Naive B cell (primary cell): ENCODE data around the gene GNAI2. TPM values are rescaled to one million over a fixed set of nuclear protein-coding genes. Genes with fewer than 3 reads are reported as not detected.
A peak's percentile ranks its signal among the peaks of the same experiment; 100 is the strongest.
"Not testable (repeated sequence)": the region's sequence is repeated elsewhere in the genome, so short reads cannot be mapped to it uniquely, and the experiment has no call there.

Experiments used
- ATAC-seq, 2 donors: fragments of 150-1000 bp; cut with Tn5 transposase; 2 replicates each; pipeline ENCODE4 v1.10.0; 2021; ENCODE audit warnings: low read depth in 2 of 2, mild to moderate bottlenecking in 2 of 2, moderate library complexity in 2 of 2
- DNase-seq: peaks from one replicate; pipeline ENCODE4 v3.0.0; 2022
- H3K27ac Mint-ChIP-seq, 6 donors: one replicate each; pipeline ENCODE4 v1.8.0; 2020 to 2022; ENCODE audit warnings: mild to moderate bottlenecking in 6 of 6, mixed read lengths in 6 of 6, moderate library complexity in 5 of 6, inconsistent platforms in 2 of 6
- H3K27me3 Mint-ChIP-seq, 3 donors: one replicate each; pipeline ENCODE4 v1.8.0; 2021 to 2022; ENCODE audit warnings: mixed read lengths in 3 of 3, mild to moderate bottlenecking in 1 of 3
- H3K36me3 Mint-ChIP-seq, 2 donors: one replicate each; pipeline ENCODE4 v1.8.0; 2020 to 2022; ENCODE audit warnings: mixed read lengths in 2 of 2, inconsistent platforms in 1 of 2, mild to moderate bottlenecking in 1 of 2
- H3K4me1 Mint-ChIP-seq, 3 donors: one replicate each; pipeline ENCODE4 v1.8.0; 2020 to 2022; ENCODE audit warnings: mixed read lengths in 3 of 3, inconsistent platforms in 1 of 3, mild to moderate bottlenecking in 1 of 3, moderate library complexity in 1 of 3
- H3K4me3 Mint-ChIP-seq, 8 donors: one replicate each; pipeline ENCODE4 v1.8.0; 2020 to 2022; ENCODE audit warnings: mild to moderate bottlenecking in 8 of 8, mixed read lengths in 8 of 8, moderate library complexity in 8 of 8, inconsistent platforms in 2 of 8
- H3K9me3 Mint-ChIP-seq, 7 donors: one replicate each; pipeline ENCODE4 v1.8.0; 2020 to 2022; ENCODE audit warnings: mixed read lengths in 7 of 7, mild to moderate bottlenecking in 5 of 7, inconsistent platforms in 2 of 7, moderate library complexity in 1 of 7
- polyA plus RNA-seq, 6 donors: library from polyadenylated mRNA; unstranded; fragments of 300-500 nt; fragmentation: Illumina TruSeq; gene quantifications; one replicate each; pipeline ENCODE4 v1.2.3, GENCODE V29; 2021; ENCODE audit warnings: low read depth in 6 of 6

The GNAI2 gene
- polyA plus RNA-seq, 6 donors from 2014 or later, result 472 to 669 (median 550) TPM

GRCh38 chr3:50222169-50222528 lies 13.9 kb upstream of the GNAI2 start:
- H3K4me1 Mint-ChIP-seq, result peaks cover 12 to 14% (median 13%) of the 10 kb centered on the region in 3 donors
- no peak for ATAC-seq

GRCh38 chr3:50224639-50225038 lies 11.4 kb upstream of the GNAI2 start:
- Mint-ChIP-seq H3K36me3 (no peaks in the 10 kb centered on the region), H3K9me3 (no peaks in the 10 kb centered on the region), H3K27ac (peak overlapping the region in 1 of 6 donors; percentile 61), H3K4me1 (peaks cover 31 to 38% (median 33%) of the 10 kb centered on the region in 3 donors), H3K4me3 (peak overlapping the region in 6 of 8 donors; percentile 30 to 99 (median 70)), H3K27me3 (peaks cover 3 to 18% (median 18%) of the 10 kb centered on the region in 3 donors)
- no peak for ATAC-seq
- DNase-seq, result no peak

More at GRCh38 chr3:50222169-50222528, 13.9 kb upstream of the GNAI2 start:
- H3K27me3 Mint-ChIP-seq, result peaks cover 3 to 24% (median 18%) of the 10 kb centered on the region in 3 donors
- H3K4me3 Mint-ChIP-seq, result no peak overlapping the region
- no peak for DNase-seq
- no peaks in the 10 kb centered on the region for H3K36me3 Mint-ChIP-seq
- H3K27ac Mint-ChIP-seq, result no peak overlapping the region
- no peaks in the 10 kb centered on the region for H3K9me3 Mint-ChIP-seq

GRCh38 chr3:50226888-50227389 lies 9.1 kb upstream of the GNAI2 start:
- H3K27me3 Mint-ChIP-seq, result peaks cover 3 to 18% (median 18%) of the 10 kb centered on the region in 3 donors
- H3K4me3 Mint-ChIP-seq, result peak overlapping the region; percentile 84 to 99 (median 96)

DNA sequence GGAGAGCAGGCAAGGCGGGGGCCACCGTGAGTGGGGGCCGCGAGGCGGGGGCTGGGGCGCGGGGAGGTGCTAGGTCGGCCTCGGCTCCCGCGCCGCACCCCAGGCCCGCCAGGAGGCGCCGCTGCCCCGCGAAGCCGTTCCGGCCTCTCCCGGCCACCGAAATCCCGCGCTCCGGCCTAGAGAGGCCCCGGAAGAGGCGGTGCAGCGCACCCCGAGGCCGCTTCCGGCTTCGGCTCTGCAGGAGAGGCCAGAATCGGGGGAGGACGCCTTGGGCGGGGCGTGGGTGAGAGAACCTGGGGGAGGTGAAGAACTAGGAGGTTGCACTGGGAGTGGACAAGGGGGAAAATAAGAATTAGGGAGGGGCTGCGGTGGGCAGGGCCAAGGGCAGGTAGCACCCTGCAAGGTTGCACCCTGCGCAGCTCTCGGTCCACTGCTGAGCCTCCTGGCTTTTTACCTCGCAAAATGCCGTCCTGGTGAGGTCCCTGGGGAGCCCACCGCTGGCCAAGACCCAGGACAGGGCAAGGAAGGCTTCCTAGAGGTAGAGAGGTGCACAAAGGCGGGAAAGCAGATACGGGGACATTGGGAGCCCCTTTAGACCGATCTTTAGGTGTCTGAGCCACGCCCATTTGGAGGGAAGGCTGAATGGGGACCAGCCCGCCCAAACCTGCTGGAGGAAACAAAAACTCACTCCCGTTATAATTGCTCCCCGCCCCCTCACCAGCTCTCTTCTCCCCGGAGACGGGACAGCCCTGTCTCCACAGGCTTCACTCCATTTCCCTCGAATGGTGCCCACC lies 8.4 kb upstream of the GNAI2 start:
- peak overlapping the region; percentile 70 to 92 (median 90) for H3K27ac Mint-ChIP-seq
- H3K36me3 Mint-ChIP-seq, result no peaks in the 10 kb centered on the region
- H3K27me3 Mint-ChIP-seq, result peaks cover 3 to 18% (median 18%) of the 10 kb centered on the region in 3 donors
- peaks cover 44 to 58% (median 53%) of the 10 kb centered on the region in 3 donors for H3K4me1 Mint-ChIP-seq
- ATAC-seq (peak; percentile 77 to 79), DNase-seq (peak; percentile 93)
- peak overlapping the region; percentile 84 to 99 (median 96) for H3K4me3 Mint-ChIP-seq
- no peaks in the 10 kb centered on the region for H3K9me3 Mint-ChIP-seq

More at GRCh38 chr3:50226888-50227389, 9.1 kb upstream of the GNAI2 start:
- DNase-seq, result peak; percentile 39
- Mint-ChIP-seq H3K27ac (peak overlapping the region; percentile 83 to 96 (median 90)), H3K36me3 (no peaks in the 10 kb centered on the region), H3K9me3 (no peaks in the 10 kb centered on the region), H3K4me1 (peaks cover 42 to 55% (median 53%) of the 10 kb centered on the region in 3 donors)
- ATAC-seq, result peak; percentile 16 to 20

- Mint-ChIP-seq H3K4me3 (peak overlapping the region; percentile 84 to 99 (median 96)), H3K27ac (peak overlapping the region in 5 of 6 donors; percentile 70 to 91 (median 90)), H3K4me1 (peaks cover 49 to 65% (median 54%) of the 10 kb centered on the region in 3 donors), H3K27me3 (peaks cover 3 to 18% (median 18%) of the 10 kb centered on the region in 3 donors)
- DNase-seq, ATAC-seq, H3K9me3 Mint-ChIP-seq, H3K36me3 Mint-ChIP-seq: not testable (repeated sequence)
Observed at GRCh38 chr3:50228184-50228763, 7.7 kb upstream of the GNAI2 start.

DNA sequence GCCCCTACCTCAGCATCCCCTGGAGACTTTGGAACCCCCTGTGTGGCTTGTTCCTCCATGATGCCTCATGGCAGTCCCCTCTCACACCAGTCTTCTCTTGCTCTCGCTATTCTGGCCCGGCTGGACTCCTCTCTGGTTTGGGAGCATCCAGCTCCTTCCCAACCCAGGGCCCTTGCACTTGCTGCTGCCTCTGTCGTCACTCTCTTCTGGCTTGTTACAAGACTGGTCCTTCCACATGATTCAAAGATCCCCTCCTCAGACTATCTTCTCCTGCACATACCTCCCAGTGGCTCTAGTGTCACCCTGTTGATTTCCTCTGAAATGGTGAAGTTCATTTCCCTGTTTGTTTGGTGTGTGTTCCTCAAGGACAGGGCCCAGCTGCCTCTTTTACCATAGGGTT lies 6.5 kb upstream of the GNAI2 start:
- Mint-ChIP-seq H3K27me3 (peaks cover 0 to 10% (median 9%) of the 10 kb centered on the region in 3 donors), H3K4me1 (peaks cover 54 to 70% (median 60%) of the 10 kb centered on the region in 3 donors), H3K4me3 (peak overlapping the region in 6 of 8 donors; percentile 31 to 82 (median 50)), H3K36me3 (no peaks in the 10 kb centered on the region), H3K9me3 (no peaks in the 10 kb centered on the region), H3K27ac (peak overlapping the region in 3 of 6 donors; percentile 49 to 92 (median 89))
- no peak for ATAC-seq
- DNase-seq, result no peak

DNA sequence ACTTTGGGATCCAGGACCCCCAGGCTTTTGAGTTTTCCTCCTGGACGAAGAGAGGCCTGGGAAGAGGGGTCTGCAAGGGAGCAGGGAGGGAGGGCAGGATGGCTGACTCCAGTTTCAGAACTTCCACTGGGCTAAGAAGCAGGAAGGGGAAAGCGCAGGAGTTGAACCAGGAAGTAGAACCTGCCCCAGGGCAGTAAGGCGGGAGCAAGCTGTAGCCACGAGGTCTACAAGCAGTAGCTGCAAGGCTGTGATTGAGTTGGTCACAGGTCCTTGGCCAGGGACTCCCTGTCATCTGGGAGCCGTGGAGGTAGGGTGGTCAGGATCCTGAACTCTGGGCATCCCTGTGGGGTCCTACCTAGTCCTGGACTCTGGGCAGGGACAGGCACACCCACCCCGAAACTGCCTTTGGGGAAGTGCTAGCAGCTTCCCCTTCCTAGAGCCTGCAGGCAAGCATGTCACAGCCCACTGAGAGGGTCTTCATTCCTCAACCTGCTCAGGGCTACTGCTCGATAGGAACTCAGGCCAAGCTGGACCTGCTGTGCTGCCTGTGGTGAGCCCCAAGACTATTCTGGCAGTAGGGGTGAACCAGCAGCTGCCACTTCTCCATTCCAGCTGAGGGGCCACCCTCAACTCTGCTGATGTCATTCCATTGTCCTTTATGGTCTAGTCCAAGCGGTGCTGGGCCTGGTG lies 5.8 kb upstream of the GNAI2 start:
- ATAC-seq, result no peak
- Mint-ChIP-seq H3K9me3 (no peaks in the 10 kb centered on the region), H3K27me3 (peaks cover 0 to 2% (median 1%) of the 10 kb centered on the region in 3 donors), H3K4me1 (peaks cover 52 to 70% (median 66%) of the 10 kb centered on the region in 3 donors), H3K27ac (peak overlapping the region in 3 of 6 donors; percentile 26 to 71 (median 34)), H3K4me3 (peak overlapping the region in 6 of 8 donors; percentile 45 to 82 (median 63)), H3K36me3 (no peaks in the 10 kb centered on the region)
- DNase-seq, result peak; percentile 50

DNA sequence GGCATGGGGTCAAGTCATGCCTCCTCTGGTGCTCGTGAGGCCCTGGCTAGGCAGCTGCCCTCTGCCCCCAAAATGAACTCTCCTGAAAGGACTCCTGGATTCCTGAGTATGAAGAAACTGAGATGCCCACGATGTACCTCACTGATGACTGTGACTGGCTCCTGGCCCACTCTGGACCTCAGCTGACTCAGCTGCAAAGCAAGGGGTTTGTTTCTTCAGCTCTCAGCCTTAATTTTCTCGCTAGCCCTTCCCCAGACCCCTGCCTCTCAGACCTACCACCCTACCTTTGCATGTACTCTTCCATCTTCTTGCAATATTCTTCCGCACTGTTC lies 5.2 kb upstream of the GNAI2 start:
- peak overlapping the region in 3 of 6 donors; percentile 7 to 85 (median 26) for H3K27ac Mint-ChIP-seq

DNA sequence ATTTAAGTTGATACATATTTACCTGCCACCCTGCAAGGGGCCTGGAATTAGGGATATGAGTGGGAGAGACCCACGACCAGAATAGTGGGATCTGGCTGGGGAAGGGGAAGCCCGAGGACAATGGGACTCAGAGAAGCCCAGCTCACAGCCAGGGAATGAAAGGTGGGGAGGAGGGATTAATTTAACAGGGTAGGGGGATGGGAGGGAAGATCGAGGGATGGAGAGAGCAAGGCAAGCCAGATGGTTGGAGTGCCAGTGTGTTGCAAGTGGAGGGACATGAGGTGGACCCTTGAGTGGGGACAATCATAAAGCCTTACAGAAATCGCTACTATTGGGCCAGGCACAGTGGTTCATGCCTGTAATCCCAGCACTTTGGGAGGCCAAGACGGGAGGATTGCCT lies 4.4 kb upstream of the GNAI2 start:
- H3K4me1 Mint-ChIP-seq, result peaks cover 51 to 67% (median 64%) of the 10 kb centered on the region in 3 donors
- H3K9me3 Mint-ChIP-seq, result no peaks in the 10 kb centered on the region
- H3K36me3 Mint-ChIP-seq, result peaks cover 0 to under 1% of the 10 kb centered on the region in 2 donors
- no peak for ATAC-seq
- H3K27ac Mint-ChIP-seq, result peak overlapping the region in 1 of 6 donors; percentile 76
- no peaks in the 10 kb centered on the region for H3K27me3 Mint-ChIP-seq
- peak overlapping the region in 2 of 8 donors; percentile 41 to 74 for H3K4me3 Mint-ChIP-seq
- no peak for DNase-seq

More for the DNA sequence above, 5.2 kb upstream of the GNAI2 start:
- Mint-ChIP-seq H3K27me3 (no peaks in the 10 kb centered on the region), H3K36me3 (no peaks in the 10 kb centered on the region), H3K4me3 (peak overlapping the region in 5 of 8 donors; percentile 45 to 82 (median 57)), H3K9me3 (no peaks in the 10 kb centered on the region), H3K4me1 (peaks cover 54 to 73% (median 68%) of the 10 kb centered on the region in 3 donors)
- ATAC-seq, result no peak
- DNase-seq, result no peak

DNA sequence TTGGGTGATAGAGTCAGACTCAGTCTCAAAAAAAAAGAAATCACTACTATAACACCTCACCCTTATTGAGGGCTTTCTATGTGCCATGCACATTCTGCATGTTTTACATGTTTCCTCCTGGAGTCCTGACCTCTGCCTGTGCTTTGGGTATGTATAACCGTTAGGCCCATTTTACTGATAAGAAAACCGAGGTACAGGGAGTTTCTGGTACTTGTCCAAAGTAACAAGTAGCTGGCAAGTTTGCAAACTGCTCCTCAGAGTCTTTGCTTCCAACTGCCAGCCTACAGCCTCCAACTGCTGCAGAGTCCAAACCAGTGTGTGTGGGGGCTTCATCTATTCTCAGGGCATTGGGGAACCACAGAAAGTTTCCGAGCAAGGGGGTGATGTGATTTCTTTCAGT lies 3.7 kb upstream of the GNAI2 start:
- Mint-ChIP-seq H3K27ac (no peak overlapping the region), H3K4me3 (peak overlapping the region in 2 of 8 donors; percentile 33 to 41), H3K9me3 (no peaks in the 10 kb centered on the region), H3K36me3 (peaks cover 0 to 7% of the 10 kb centered on the region in 2 donors), H3K4me1 (peaks cover 52 to 66% (median 64%) of the 10 kb centered on the region in 3 donors), H3K27me3 (no peaks in the 10 kb centered on the region)
- no peak for DNase-seq
- no peak for ATAC-seq

GRCh38 chr3:50233176-50233575 lies 2.8 kb upstream of the GNAI2 start:
- H3K4me1 Mint-ChIP-seq, result peaks cover 50 to 65% (median 64%) of the 10 kb centered on the region in 3 donors
- ATAC-seq, result no peak
- DNase-seq, result no peak
- H3K36me3 Mint-ChIP-seq, result peaks cover 0 to 11% of the 10 kb centered on the region in 2 donors
- no peaks in the 10 kb centered on the region for H3K27me3 Mint-ChIP-seq
- H3K27ac Mint-ChIP-seq, result peak overlapping the region in 2 of 6 donors; percentile 23 to 28
- peak overlapping the region in 2 of 8 donors; percentile 20 to 30 for H3K4me3 Mint-ChIP-seq
- no peaks in the 10 kb centered on the region for H3K9me3 Mint-ChIP-seq

DNA sequence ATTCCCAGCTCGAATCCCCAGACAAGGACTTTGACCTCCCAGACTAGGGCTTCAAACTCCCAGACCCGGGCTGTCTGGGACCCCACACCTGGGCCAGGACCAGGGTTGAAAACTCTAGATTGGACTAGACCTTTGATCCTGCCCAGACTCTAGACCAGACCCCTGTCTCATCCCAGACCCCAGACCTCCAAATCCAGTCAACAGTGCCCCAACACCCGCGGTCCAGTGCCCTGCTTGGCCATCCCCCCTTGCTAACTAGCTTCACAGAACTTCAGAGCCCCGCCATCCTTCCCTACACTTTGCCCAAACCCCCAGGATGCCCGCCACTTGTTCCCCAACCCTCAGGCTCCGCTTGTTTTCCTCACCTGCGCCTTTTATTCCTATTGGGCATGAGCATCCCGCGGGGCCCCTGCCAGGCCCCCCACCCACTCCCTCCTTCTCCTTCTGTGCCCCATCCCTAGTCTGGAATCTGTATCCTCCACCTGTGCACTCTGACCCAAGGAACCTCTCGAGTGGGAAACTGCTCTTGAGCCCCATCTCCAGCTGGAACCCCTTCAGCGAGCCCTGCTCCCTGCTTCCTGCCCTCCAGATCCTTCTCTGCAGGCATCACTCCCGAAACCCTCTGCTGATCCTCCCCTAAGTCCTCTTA lies 604 bp downstream of the GNAI2 start:
- Mint-ChIP-seq H3K27me3 (no peaks in the 10 kb centered on the region), H3K4me1 (peaks cover 53 to 70% (median 67%) of the 10 kb centered on the region in 3 donors), H3K27ac (peak overlapping the region; percentile 85 to 97 (median 95)), H3K36me3 (peaks cover 0 to 11% of the 10 kb centered on the region in 2 donors), H3K4me3 (peak overlapping the region; percentile 90 to 100 (median 98)), H3K9me3 (no peaks in the 10 kb centered on the region)
- no peak for DNase-seq
- no peak for ATAC-seq
